ENCODE data around the gene SEZ6.
"Not testable (repeated sequence)": the region's sequence is repeated elsewhere in the genome, so short reads cannot be mapped to it uniquely, and the experiment has no call there.

SEZ6 gene

DNA sequence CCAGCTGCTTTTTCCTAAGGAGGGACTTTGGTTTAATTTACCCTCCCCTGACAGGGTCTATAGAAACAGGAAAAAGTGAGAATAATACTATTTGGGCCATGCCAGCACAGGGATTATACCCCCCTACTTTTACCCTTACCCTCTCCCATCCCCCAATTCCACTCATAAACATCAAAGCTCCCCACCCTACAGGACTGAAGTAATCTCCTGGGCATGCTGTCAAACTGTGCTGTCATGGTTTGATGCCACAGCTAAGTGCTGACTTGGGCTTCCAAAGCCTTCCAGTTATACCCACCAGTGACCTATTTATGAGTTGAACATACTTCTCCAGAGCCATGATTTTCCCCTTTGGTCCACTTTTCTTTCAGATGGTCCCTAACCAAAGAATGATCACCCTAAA is 67.3 kb downstream of the SEZ6 start:
- TF ChIP-seq CTCF (conservative IDR thresholded peaks at IDR 0.05) = no peak
- peak overlapping the region; percentile 20 for H3K27ac ChIP-seq

GRCh38 chr17:28937044-28937729 is 68.6 kb downstream of the SEZ6 start:
- peak overlapping the region; percentile 20 for H3K27ac ChIP-seq
- no peak for TF ChIP-seq CTCF (conservative IDR thresholded peaks at IDR 0.05)

DNA sequence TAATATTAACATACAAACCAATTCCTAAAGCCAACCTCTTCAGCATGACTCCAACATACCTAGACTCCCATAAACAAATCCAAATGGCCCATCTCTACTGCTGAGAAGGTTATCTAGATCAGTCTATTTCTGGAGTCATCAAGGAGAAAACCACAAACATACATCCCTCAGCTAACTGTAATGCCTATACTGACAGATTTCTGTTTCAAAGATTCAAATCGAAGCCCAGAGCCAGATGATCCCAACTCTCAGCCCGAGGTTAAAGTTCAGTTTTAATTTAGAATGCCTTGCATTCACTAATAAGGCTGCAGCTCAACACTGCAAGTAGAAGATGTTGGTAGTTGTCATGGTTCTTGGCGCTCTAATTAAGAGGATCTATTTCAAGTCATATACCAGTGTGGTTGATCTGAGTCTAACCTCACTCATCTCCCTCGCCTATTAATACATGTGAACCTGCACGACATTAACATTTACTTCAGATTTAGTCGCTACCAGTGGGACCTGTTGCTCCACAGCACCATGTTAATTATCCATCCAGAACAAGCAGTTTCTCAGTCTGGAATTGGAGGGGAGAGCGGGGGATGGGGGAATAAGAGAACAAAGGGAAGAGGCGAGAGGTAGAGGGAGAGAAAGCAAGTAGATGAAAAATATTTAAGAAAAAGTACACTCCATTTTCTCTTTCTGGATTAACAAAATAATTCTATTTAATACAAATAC is 69.9 kb downstream of the SEZ6 start:
- no peak for TF ChIP-seq CTCF (conservative IDR thresholded peaks at IDR 0.05)
- H3K27ac ChIP-seq = no peak overlapping the region

DNA sequence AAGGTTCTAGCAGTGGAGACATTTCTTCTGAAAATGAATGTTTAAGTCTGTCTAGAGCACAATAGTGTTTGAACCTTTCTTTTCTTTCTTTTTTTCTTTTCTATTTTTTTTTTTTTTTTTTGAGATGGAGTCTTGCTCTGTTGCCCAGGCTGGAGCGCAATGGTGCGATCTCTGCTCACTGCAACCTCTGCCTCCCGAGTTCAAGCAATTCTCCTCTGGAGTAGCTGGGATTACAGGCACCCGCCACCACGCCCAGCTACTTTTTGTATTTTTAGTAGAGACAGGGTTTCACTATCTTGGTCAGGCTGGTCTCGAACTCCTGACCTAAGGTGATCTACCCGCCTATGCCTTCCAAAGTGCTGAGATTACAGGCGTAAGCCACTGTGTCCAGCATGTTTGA is 71.3 kb downstream of the SEZ6 start:
- H3K27ac ChIP-seq = not testable (repeated sequence)

DNA sequence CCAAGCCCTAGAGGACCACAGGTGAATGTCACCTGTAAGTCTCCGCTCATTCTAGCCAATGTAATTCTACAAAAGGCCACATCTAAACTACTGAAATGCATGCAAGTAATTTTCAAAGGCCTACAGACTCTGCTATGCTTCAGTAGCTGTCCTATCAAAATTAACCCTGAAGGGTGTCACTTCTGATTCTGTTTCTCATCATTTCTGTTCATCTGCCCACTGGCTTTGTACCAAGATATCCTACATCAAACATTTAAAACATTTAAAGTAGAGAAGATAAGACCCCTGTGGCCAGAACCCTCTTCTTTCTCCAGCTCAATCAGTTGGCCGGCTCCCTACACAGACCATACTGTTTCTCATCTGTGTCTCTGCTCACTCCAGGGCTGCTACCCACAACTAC is 76.0 kb downstream of the SEZ6 start:
- 0 out of 2 replicates have a peak overlapping the region, but pooled peaks have one; percentile 4 for H3K27ac ChIP-seq
- 0 out of 2 replicates have a peak, but pooled peaks have one; percentile 15 for TF ChIP-seq CTCF (conservative IDR thresholded peaks at IDR 0.05)

- H3K27ac ChIP-seq = no peak overlapping the region
Observed at GRCh38 chr17:28928061-28928460, 77.8 kb downstream of the SEZ6 start.

DNA sequence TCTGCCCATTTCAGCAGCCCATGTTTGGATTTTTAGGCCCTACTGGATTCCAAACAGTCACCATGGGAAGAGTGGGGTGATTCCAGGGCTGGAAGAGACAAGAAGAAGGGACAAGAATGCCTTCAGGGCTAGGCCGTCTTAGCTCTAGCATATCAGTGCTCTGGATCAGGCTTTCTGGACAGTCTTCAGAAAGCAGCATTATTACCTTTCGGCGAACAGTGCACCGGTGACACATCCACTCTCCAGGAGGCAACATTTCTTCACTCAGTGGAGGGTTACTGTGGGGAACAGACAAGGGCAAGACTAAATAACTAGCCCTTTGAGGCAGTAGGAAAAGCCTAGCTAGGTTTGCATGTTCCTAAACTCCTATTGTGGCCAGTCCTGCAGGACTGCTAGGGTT is 79.0 kb downstream of the SEZ6 start:
- TF ChIP-seq CTCF (conservative IDR thresholded peaks at IDR 0.05) = no peak
- peak overlapping the region; percentile 3 for H3K27ac ChIP-seq

More at GRCh38 chr17:28928061-28928460, 77.8 kb downstream of the SEZ6 start:
- TF ChIP-seq CTCF (conservative IDR thresholded peaks at IDR 0.05) = no peak

- TF ChIP-seq CTCF (conservative IDR thresholded peaks at IDR 0.05) = no peak
- H3K27ac ChIP-seq = peak overlapping the region; percentile 3
Observed at GRCh38 chr17:28926366-28926765, 79.5 kb downstream of the SEZ6 start.
